ENCODE measurements around the gene STK11. TPM values are rescaled to one million over a fixed set of nuclear protein-coding genes. Genes with fewer than 3 reads are reported as not detected.

Gene STK11
- total and polyA plus RNA-seq, 2 experiments from 2014 or later = 122 to 180 TPM

- H3K27me3 ChIP-seq = no peaks in the 10 kb centered on the region
- H3K9me3 ChIP-seq (ENCODE audit: low read depth) = no peaks in the 10 kb centered on the region
- peak overlapping the region; percentile 64 for H3K27ac ChIP-seq
- H3K36me3 ChIP-seq = peaks cover 39% of the 10 kb centered on the region
- no peak overlapping the region for H3K4me3 ChIP-seq
- no peak for DNase-seq (ENCODE audit: low read depth in 1 of 2, low spot score in 1 of 2)
- H3K4me1 ChIP-seq (ENCODE audit: low read depth) = peaks cover 21% of the 10 kb centered on the region
- TF ChIP-seq, protein P1, sequence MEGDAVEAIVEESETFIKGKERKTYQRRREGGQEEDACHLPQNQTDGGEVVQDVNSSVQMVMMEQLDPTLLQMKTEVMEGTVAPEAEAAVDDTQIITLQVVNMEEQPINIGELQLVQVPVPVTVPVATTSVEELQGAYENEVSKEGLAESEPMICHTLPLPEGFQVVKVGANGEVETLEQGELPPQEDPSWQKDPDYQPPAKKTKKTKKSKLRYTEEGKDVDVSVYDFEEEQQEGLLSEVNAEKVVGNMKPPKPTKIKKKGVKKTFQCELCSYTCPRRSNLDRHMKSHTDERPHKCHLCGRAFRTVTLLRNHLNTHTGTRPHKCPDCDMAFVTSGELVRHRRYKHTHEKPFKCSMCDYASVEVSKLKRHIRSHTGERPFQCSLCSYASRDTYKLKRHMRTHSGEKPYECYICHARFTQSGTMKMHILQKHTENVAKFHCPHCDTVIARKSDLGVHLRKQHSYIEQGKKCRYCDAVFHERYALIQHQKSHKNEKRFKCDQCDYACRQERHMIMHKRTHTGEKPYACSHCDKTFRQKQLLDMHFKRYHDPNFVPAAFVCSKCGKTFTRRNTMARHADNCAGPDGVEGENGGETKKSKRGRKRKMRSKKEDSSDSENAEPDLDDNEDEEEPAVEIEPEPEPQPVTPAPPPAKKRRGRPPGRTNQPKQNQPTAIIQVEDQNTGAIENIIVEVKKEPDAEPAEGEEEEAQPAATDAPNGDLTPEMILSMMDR (IDR thresholded peaks at IDR 0.05; ENCODE audit: low read depth, low read length) = no peak
Observed at GRCh38 chr19:1258707-1259205, 53.2 kb downstream of the STK11 start.

DNA sequence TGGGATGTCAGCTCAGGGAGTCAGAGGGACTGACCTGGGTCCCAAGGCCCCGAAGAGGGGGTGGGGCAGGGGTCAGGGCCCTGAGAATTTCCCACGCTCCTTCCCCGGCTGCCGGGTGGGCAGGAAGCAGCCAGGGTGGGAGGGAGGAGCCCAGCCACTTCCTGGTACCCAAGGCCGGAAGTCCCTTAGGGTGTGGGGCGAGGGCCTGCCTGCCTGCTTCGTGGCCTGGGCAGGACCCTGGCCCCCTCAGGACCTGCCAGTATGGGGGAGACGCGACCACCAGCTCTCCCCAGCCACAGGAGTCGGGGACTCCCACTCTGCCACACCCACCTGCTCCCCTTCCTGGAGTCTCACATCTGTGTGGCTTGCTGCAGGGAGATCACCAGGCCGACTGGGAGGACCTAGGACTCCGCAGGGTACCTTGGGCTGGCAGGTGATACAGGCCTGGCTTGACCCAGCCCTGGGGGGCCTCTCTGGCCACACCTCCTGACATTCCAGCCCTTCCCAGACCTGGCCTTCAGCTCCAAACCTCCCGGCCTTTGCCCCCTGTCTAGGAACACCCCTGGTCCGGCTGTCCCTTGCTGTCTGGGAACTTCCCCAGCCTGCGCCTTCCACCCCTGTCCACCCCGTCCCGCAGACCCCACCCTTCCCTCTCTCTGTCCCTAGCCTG, 53.8 kb downstream of the STK11 start:
- peaks cover 21% of the 10 kb centered on the region for H3K4me1 ChIP-seq (ENCODE audit: low read depth)
- no peaks in the 10 kb centered on the region for H3K27me3 ChIP-seq
- H3K36me3 ChIP-seq = peaks cover 34% of the 10 kb centered on the region
- TF ChIP-seq, protein P1 (IDR thresholded peaks at IDR 0.05; ENCODE audit: low read depth, low read length) = no peak
- no peaks in the 10 kb centered on the region for H3K9me3 ChIP-seq (ENCODE audit: low read depth)
- DNase-seq (ENCODE audit: low read depth in 1 of 2, low spot score in 1 of 2) = peak in 1 of 2 donors; percentile 68
- no peak overlapping the region for H3K4me3 ChIP-seq
- peak overlapping the region; percentile 53 for H3K27ac ChIP-seq

DNA sequence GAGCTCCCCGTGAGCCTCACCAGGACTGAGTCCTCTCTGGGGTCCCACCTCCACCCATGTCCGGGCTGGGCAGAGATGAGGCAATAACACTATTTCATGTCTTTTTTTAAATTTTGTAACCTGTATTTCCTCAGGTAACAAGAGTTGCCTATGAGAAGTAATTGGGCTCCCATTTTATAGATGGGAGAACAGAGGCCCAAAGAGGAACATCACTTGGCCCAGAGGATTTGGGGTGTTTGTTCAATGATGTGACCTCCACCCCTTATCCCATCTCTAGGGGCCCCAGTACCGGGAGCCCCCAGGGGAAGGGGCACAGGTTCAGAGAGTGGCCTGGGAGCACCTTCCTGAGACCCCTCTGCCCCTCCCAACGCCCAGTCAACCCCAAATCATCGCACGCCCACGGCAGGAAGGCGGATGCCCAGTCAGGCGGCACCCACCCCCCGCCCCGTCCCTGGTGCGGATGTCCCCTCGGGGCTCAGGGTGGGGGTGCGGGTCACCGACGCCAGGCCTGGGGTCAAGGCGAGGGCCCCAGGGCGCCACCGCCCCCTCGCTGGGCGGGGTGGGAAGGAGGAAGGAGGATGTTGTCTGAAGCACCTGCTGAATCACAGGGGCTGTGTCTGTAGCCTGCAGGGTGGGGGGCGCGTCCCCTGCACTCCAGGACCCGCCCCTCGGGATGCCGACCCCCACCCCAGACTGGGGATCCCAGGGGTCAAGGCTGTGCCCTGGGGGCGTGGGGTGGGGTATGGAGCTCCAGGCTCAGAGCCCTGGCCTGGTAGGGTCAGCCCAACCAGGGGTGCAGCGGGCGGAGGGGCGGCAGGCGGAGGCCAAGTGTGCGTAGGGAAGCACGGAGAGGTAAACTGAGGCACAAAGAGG, 54.5 kb downstream of the STK11 start:
- Histone ChIP-seq H3K36me3 (peaks cover 26% of the 10 kb centered on the region), H3K9me3 (ENCODE audit: low read depth) (no peaks in the 10 kb centered on the region), H3K27me3 (no peaks in the 10 kb centered on the region), H3K27ac (peak overlapping the region; percentile 53), H3K4me3 (peak overlapping the region; percentile 43), H3K4me1 (ENCODE audit: low read depth) (peaks cover 23% of the 10 kb centered on the region)
- no peak for DNase-seq (ENCODE audit: low read depth in 1 of 2, low spot score in 1 of 2)
- TF ChIP-seq, protein P1 (IDR thresholded peaks at IDR 0.05; ENCODE audit: low read depth, low read length) = no peak

GRCh38 chr19:1260749-1261537, 55.4 kb downstream of the STK11 start:
- Histone ChIP-seq H3K4me1 (ENCODE audit: low read depth) (peaks cover 31% of the 10 kb centered on the region), H3K27ac (peak overlapping the region; percentile 52)

DNA sequence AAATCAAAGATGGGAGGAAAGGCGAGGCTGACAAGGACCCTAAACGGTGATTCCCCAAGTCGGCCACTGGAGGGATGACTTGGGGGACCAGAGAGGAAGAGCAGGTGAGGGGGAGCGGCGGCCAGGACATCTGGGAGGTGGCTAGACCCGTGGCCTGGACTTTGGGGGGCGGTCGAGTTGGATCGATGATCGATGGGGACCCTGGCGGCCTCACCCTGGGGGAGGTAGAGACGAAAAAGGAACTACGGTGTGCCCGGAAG, 55.9 kb downstream of the STK11 start:
- no peaks in the 10 kb centered on the region for H3K27me3 ChIP-seq
- no peak for DNase-seq (ENCODE audit: low read depth in 1 of 2, low spot score in 1 of 2)
- peaks cover 15% of the 10 kb centered on the region for H3K36me3 ChIP-seq
- peaks cover 34% of the 10 kb centered on the region for H3K4me1 ChIP-seq (ENCODE audit: low read depth)
- no peaks in the 10 kb centered on the region for H3K9me3 ChIP-seq (ENCODE audit: low read depth)
- H3K27ac ChIP-seq = peak overlapping the region; percentile 52
- TF ChIP-seq, protein P1 (IDR thresholded peaks at IDR 0.05; ENCODE audit: low read depth, low read length) = peak; percentile 10
- peak overlapping the region; percentile 43 for H3K4me3 ChIP-seq

More at GRCh38 chr19:1260749-1261537, 55.4 kb downstream of the STK11 start:
- Histone ChIP-seq H3K36me3 (peaks cover 18% of the 10 kb centered on the region), H3K4me3 (peak overlapping the region; percentile 43), H3K27me3 (no peaks in the 10 kb centered on the region), H3K9me3 (ENCODE audit: low read depth) (no peaks in the 10 kb centered on the region)
- TF ChIP-seq, protein P1 (IDR thresholded peaks at IDR 0.05; ENCODE audit: low read depth, low read length) = no peak
- peak; percentile 98 for DNase-seq (ENCODE audit: low read depth in 1 of 2, low spot score in 1 of 2)
